K562 (cell line): ENCODE results near the gene GPR15. TPM values are rescaled to one million over a fixed set of nuclear protein-coding genes. Genes with fewer than 3 reads are reported as not detected.

ENCODE experiments used
- ADNP ChIP-seq: fragments of 200-800 bp; sonication (Bioruptor generic); IDR thresholded peaks from 2 replicates; pipeline ENCODE4 v1.6.1; 2016; ENCODE audit warnings: missing genetic modification characterization, missing compliant biosample characterization
- DIDO1 ChIP-seq: fragments of 450-650 bp; IDR thresholded peaks from 2 replicates; pipeline ENCODE4 v1.6.1; 2016; ENCODE audit warnings: low read depth, missing biosample characterization, missing genetic modification characterization
- EP300 ChIP-seq: IDR thresholded peaks from 2 replicates; pipeline ENCODE4 v1.6.1; 2012; ENCODE audit warnings: low read length, improper control_type of control experiment
- ETV6 ChIP-seq, 3 experiments: fragments of 150-350 bp in 1 of 3; sonication (generic) in 1 of 3; formaldehyde crosslinking in 1 of 3; IDR thresholded peaks; 2 replicates each; pipeline versions ENCODE4 v1.6.1 to v1.8.0; 2014 to 2022; ENCODE audit warnings: borderline replicate concordance in 2 of 3, low read depth in 2 of 3, antibody characterized with exemption in 1 of 3, low read length in 1 of 3, mild to moderate bottlenecking in 1 of 3, missing genetic modification reagents in 1 of 3
- GABPA ChIP-seq: fragments of 200-800 bp; sonication (Bioruptor generic); conservative IDR thresholded peaks from 2 replicates; pipeline ENCODE4 v1.6.1; 2016; ENCODE audit warnings: low read depth, missing genetic modification characterization, missing compliant biosample characterization
- GTF2E2 ChIP-seq: fragments of 200-800 bp; sonication (Bioruptor generic); IDR thresholded peaks from 2 replicates; pipeline ENCODE4 v1.6.1; 2016; ENCODE audit warnings: missing genetic modification characterization, missing compliant biosample characterization
- KDM4B ChIP-seq, 2 experiments: fragments of 450-650 bp in 1 of 2; sonication (generic) in 1 of 2; IDR thresholded peaks; 2 replicates each; pipeline ENCODE4 v1.6.1; 2016 to 2017; ENCODE audit warnings: borderline replicate concordance in 2 of 2, antibody characterized with exemption in 1 of 2, low read depth in 1 of 2, mild to moderate bottlenecking in 1 of 2
- NFRKB ChIP-seq: fragments of 450-650 bp; IDR thresholded peaks from 2 replicates; pipeline ENCODE4 v1.6.1; 2016; ENCODE audit warnings: low read depth
- RBM34 ChIP-seq: fragments of 200-400 bp; formaldehyde crosslinking; IDR thresholded peaks from 2 replicates; pipeline ENCODE4 v1.6.1; 2018; ENCODE audit warnings: low read length, borderline replicate concordance; ENCODE audit not compliant: insufficient read depth
- SPI1 ChIP-seq: IDR thresholded peaks from 2 replicates; pipeline ENCODE4 v1.6.1; 2011; ENCODE audit warnings: low read depth, low read length, control low read depth, borderline replicate concordance
- TEAD4 ChIP-seq, 2 experiments: sonication (generic) in 1 of 2; formaldehyde crosslinking in 1 of 2; IDR thresholded peaks; 2 replicates each; pipeline versions ENCODE4 v1.6.1 to v1.8.0; 2012 to 2022; ENCODE audit warnings: borderline replicate concordance in 1 of 2, inconsistent platforms in 1 of 2, low read length in 1 of 2, mild to moderate bottlenecking in 1 of 2, missing genetic modification reagents in 1 of 2
- TGIF2 ChIP-seq: sonication (generic); formaldehyde crosslinking; IDR thresholded peaks from 2 replicates; pipeline ENCODE4 v1.8.1; 2022; ENCODE audit warnings: mild to moderate bottlenecking, missing genetic modification reagents, moderate library complexity
- U2AF1 ChIP-seq: fragments of 200-400 bp; formaldehyde crosslinking; optimal IDR thresholded peaks from 2 replicates; pipeline ENCODE3; 2017; ENCODE audit warnings: mild to moderate bottlenecking, low read depth, low read length, moderate library complexity
- XRCC4 ChIP-seq: IDR thresholded peaks from one replicate; pipeline ENCODE4 v1.6.1; 2011; ENCODE audit not compliant: insufficient read depth, insufficient read length; ENCODE audit errors: extremely low read depth
- ZBTB11 ChIP-seq, 3 experiments: fragments of 200-800 bp in 1 of 3; fragments of 250-450 bp in 1 of 3; fragments of 450-650 bp in 1 of 3; sonication (Bioruptor Pico) in 1 of 3; sonication (Bioruptor generic) in 1 of 3; formaldehyde crosslinking in 1 of 3; IDR thresholded peaks; 2 replicates each; pipeline versions ENCODE4 v1.6.1 to v1.8.0; 2016 to 2022; ENCODE audit warnings: mild to moderate bottlenecking in 2 of 3, missing genetic modification characterization in 2 of 3, missing compliant biosample characterization in 1 of 3, moderate library complexity in 1 of 3
- ZC3H8 ChIP-seq: fragments of 450-650 bp; IDR thresholded peaks from 2 replicates; pipeline ENCODE4 v1.6.1; 2017
- ZNF764 ChIP-seq: fragments of 250-450 bp; sonication (Bioruptor Pico); IDR thresholded peaks from 2 replicates; pipeline ENCODE4 v1.4.0; 2020; ENCODE audit warnings: low read depth, mild to moderate bottlenecking, moderate library complexity
- polyA plus RNA-seq, 8 experiments: library from polyadenylated mRNA; depleted of rRNA in 4 of 8; stranded (reverse) in 5 of 8; unstranded in 3 of 8; fragments of >200 nt; fragmentation: Nextera tagmentation in 2 of 8; fragmentation: Illumina TruSeq in 1 of 8; extraction: Ambion mirVana in 2 of 8; extraction: Trizol in 1 of 8; gene quantifications; 2 replicates each; pipeline versions ENCODE4 v1.2.1 to v1.2.3, GENCODE V29; 2011 to 2014; ENCODE audit warnings: inconsistent platforms in 1 of 8, missing spikeins in 1 of 8
- total RNA-seq, 7 experiments: library from RNA; depleted of rRNA in 6 of 7; stranded (reverse); fragments of >200 nt in 6 of 7; fragmentation: Illumina TruSeq in 2 of 7; extraction: Trizol in 2 of 7; gene quantifications; 2 replicates each; pipeline versions ENCODE4 v1.2.1 to v1.2.3, GENCODE V29; 2011 to 2021; ENCODE audit warnings: low replicate concordance in 1 of 7
- TF ChIP-seq, protein P1 (sequence below): fragments of 250-450 bp; sonication (Bioruptor Pico); IDR thresholded peaks from 2 replicates; pipeline ENCODE4 v1.4.0; 2020; ENCODE audit warnings: borderline replicate concordance

The GPR15 gene
- total and polyA plus RNA-seq, 9 of the 15 experiments (the other 6 are each of a cell fraction or from before 2014, with no cell fraction given), result 0.13 TPM; not detected in 8

DNA sequence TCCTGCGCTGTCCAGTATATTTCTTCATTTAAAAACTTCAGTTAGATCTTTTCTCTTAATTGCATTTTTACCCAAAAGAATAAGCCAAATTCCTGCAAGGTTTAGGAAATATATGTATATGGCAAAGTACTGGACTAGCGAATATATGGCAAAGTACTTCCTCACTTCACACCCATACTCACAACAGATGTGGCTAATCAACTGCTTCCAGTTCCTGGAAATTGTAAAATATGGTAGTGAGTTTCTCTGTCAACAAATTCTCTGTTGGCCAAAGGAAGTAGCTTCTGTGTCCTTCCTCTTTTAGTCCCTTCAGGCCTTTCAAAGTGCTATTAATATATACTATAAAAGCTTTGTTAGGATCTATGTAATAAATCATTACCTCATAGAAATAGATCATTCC is 22.0 kb downstream of the GPR15 start (continued):
- TF ChIP-seq EP300, result 0 out of 2 replicates have a peak, but pooled peaks have one; percentile 35
- no peak for TF ChIP-seq GTF2E2
- peak in 1 of 2 experiments; percentile 85; a peak in 2 of 4 replicates for TF ChIP-seq ETV6 (IDR thresholded peaks at IDR 0.05; ENCODE audit: borderline replicate concordance in 1 of 2, low read depth in 2 of 2, low read length in 1 of 2)
- TF ChIP-seq ETV6 (CRISPR knock-in tag; IDR thresholded peaks at IDR 0.05; ENCODE audit: borderline replicate concordance), result no peak
- TF ChIP-seq GABPA (tag), result peak; percentile 32; the same call in 1 of the 2 replicates
- TF ChIP-seq TGIF2 (CRISPR knock-in tag), result no peak
- TF ChIP-seq ZC3H8, result no peak
- no peak for TF ChIP-seq U2AF1
- no peak for TF ChIP-seq NFRKB
- TF ChIP-seq TEAD4 (IDR thresholded peaks at IDR 0.05; ENCODE audit: low read length), result peak; percentile 52; the same call in 1 of the 2 replicates
- TF ChIP-seq TEAD4 (CRISPR knock-in tag; IDR thresholded peaks at IDR 0.05; ENCODE audit: borderline replicate concordance), result no peak
- no peak for TF ChIP-seq KDM4B (IDR thresholded peaks at IDR 0.05; ENCODE audit: borderline replicate concordance in 2 of 2, low read depth in 1 of 2)
- TF ChIP-seq XRCC4, result no peak
- TF ChIP-seq ZNF764 (CRISPR knock-in tag), result no peak
- TF ChIP-seq ZBTB11 (CRISPR knock-in tag; IDR thresholded peaks at IDR 0.05), result no peak
- TF ChIP-seq RBM34, result no peak
- TF ChIP-seq SPI1, result peak; percentile 55; the same call in 1 of the 2 replicates
- TF ChIP-seq, protein P1, sequence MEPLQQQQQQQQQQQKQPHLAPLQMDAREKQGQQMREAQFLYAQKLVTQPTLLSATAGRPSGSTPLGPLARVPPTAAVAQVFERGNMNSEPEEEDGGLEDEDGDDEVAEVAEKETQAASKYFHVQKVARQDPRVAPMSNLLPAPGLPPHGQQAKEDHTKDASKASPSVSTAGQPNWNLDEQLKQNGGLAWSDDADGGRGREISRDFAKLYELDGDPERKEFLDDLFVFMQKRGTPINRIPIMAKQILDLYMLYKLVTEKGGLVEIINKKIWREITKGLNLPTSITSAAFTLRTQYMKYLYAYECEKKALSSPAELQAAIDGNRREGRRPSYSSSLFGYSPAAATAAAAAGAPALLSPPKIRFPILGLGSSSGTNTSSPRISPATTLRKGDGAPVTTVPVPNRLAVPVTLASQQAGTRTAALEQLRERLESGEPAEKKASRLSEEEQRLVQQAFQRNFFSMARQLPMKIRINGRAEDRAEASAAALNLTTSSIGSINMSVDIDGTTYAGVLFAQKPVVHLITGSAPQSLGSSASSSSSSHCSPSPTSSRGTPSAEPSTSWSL, result no peak
- no peak for TF ChIP-seq DIDO1 (tag)
- no peak for TF ChIP-seq ADNP (tag)
- TF ChIP-seq, all 486 proteins: peak for 10
